Central memory CD8-positive, alpha-beta T cell (primary cell): ENCODE measurements around the gene TCF4.

Source experiments
- ATAC-seq: fragments of 150-1000 bp; cut with Tn5 transposase; replicated peaks from 2 replicates; pipeline ENCODE4 v1.10.0; 2022; ENCODE audit warnings: mild to moderate bottlenecking, moderate FRiP score, moderate number of reproducible peaks; ENCODE audit not compliant: poor library complexity, severe bottlenecking; ENCODE audit errors: extremely low read depth
- DNase-seq, 2 donors: peaks; one replicate each; pipeline ENCODE4 v3.0.0; 2021; ENCODE audit warnings: low spot score in 2 of 2
- H3K27ac Mint-ChIP-seq: one replicate; pipeline ENCODE4 v1.8.0; 2022; ENCODE audit warnings: low read depth, mild to moderate bottlenecking, moderate library complexity, mixed read lengths
- H3K27me3 Mint-ChIP-seq: one replicate; pipeline ENCODE4 v1.8.0; 2022; ENCODE audit warnings: mixed read lengths
- H3K36me3 Mint-ChIP-seq: one replicate; pipeline ENCODE4 v1.8.0; 2022; ENCODE audit warnings: mild to moderate bottlenecking, moderate library complexity, mixed read lengths; ENCODE audit not compliant: insufficient read depth
- H3K4me1 Mint-ChIP-seq: one replicate; pipeline ENCODE4 v1.8.0; 2022; ENCODE audit warnings: mixed read lengths
- H3K4me3 Mint-ChIP-seq: one replicate; pipeline ENCODE4 v1.8.0; 2022; ENCODE audit warnings: mild to moderate bottlenecking, moderate library complexity, mixed read lengths
- H3K9me3 Mint-ChIP-seq: one replicate; pipeline ENCODE4 v1.8.0; 2022; ENCODE audit warnings: mixed read lengths

The TCF4 gene

DNA sequence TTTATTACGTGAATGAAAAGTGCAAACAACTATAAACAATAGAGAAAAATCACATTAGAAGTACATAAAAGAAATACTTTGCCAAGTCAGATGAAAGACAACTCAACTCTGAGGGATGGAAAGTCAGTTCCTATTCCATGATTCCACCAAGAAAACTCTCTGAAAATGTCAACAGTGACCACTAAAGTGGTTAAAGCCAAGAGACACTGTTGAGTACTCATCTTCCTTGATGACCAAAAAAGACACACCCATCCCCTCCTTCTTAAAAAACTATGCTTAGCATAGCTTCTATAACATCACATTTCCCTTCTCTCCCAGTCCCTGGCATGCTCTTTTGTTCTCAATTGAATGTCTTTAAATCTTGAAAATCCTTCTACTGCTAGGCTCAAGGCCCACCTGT lies 160.0 kb downstream of the TCF4 start:
- peaks cover 2% of the 10 kb centered on the region for H3K36me3 Mint-ChIP-seq
- peaks cover 8% of the 10 kb centered on the region for H3K9me3 Mint-ChIP-seq
- H3K27me3 Mint-ChIP-seq = no peaks in the 10 kb centered on the region
- H3K4me1 Mint-ChIP-seq = no peaks in the 10 kb centered on the region
- H3K4me3 Mint-ChIP-seq = no peak overlapping the region
- ATAC-seq (no peak), DNase-seq (no peak)
- H3K27ac Mint-ChIP-seq = no peak overlapping the region

DNA sequence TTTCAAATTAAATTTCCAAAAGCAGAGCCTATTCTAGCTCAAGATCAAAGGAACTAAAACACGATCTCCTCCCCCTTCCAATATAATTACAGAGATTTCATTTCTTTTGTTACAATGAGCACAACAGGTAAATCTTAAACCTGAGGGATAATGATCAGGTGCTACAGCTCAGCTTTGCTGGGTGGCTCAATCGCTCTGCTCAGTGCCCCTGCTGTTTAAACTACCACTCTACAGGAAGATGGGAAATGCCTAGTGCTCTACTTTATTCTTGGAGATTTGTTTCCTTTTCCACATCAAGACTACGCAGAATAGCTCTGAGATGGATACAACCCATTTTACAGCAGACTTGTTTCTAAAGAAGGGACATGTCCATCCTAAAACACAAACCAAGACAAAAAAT lies 162.3 kb downstream of the TCF4 start:
- Mint-ChIP-seq H3K9me3 (peaks cover 5% of the 10 kb centered on the region), H3K27ac (no peak overlapping the region), H3K4me3 (no peak overlapping the region), H3K4me1 (no peaks in the 10 kb centered on the region), H3K27me3 (no peaks in the 10 kb centered on the region), H3K36me3 (peaks cover 2% of the 10 kb centered on the region)
- no peak for DNase-seq
- ATAC-seq = no peak

DNA sequence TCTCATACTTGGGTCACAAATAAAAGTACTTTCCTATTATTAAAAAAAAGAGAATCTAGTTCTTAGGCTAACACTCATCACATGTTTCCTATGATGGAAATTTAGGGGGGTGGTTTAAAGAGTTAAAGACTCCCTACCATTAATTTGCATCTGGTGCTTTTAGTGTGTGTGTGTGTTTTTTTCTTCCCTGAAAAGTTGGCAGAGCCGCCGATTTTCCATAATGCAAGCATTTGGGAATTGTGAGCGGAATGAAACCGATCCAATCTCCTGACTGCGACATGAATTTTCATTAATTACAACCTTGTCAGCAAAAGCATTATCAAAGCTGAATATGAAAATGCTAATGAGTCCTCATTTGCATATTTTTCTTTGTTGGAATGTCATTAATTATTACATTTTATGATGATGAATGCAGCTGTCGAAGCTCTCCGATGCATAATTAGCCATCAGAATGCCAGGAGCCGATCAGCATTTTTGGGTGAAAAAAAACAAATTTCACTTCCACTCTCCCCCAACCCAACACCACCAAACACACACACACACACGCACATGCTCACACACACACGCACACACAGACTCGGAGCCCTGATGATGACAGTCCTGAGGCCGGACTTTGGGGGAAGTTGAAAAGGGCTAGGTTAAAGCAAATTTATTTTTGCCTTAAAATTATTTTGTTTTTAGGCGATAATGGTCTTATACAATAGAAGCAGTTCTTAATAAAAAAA lies 165.4 kb downstream of the TCF4 start:
- no peaks in the 10 kb centered on the region for H3K27me3 Mint-ChIP-seq

DNA sequence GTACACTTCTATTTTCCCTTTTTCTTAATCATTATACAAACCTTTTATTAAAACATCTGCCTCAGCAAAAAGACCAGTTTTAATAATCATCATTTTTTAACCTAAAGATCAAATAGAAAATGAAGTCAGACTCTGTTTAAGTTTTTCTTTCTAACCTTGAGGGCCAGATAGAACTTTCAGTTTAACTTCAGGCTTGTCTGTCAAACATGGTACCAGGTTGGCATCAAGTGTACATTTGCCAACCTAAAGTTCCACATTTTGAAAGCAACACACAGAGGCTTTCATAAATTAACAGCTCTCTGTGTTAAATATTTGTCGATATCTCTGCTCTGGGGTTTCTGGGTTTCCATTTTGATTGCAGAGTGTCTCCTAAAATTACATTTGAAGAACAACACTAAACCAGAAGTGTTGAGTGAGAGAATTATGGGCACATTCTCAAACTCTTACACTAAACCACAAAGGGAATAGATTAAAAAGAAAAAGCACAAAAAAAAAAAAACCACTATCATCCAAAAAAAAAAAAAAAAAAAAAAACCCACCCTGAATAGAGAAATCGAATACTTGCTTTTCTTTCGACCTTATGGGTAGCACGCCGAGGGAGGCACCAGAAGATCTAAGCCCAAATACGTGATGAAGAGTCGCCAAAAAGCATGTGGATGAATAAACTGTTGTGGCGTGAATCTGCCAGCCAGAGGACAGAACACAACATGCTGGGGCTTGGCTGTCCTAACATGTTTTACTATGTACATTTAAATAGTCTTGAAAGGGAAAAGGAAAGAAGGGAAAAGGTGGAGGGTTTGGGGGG lies 166.2 kb downstream of the TCF4 start:
- no peak overlapping the region for H3K27ac Mint-ChIP-seq
- no peaks in the 10 kb centered on the region for H3K9me3 Mint-ChIP-seq

More for the DNA sequence above, 165.4 kb downstream of the TCF4 start:
- DNase-seq = no peak
- Mint-ChIP-seq H3K36me3 (no peaks in the 10 kb centered on the region), H3K4me1 (no peaks in the 10 kb centered on the region), H3K9me3 (no peaks in the 10 kb centered on the region), H3K4me3 (no peak overlapping the region), H3K27ac (no peak overlapping the region)
- no peak for ATAC-seq

DNA sequence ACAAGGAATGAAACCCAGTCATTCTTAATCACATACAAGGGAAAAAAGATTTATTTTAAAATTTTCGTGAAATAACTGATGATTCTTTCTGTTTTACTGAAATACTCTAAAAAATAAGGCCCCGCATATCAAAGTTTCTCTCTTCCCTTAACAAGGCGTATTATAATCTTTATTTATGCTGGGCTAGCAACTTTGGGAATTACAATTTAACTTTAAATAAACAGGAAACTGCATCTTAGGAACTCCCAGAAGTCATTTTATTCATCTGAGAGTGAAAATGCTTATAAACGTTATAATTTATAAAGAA lies 166.7 kb downstream of the TCF4 start:
- no peak overlapping the region for H3K27ac Mint-ChIP-seq
- no peak for DNase-seq
- no peaks in the 10 kb centered on the region for H3K27me3 Mint-ChIP-seq
- H3K4me3 Mint-ChIP-seq = no peak overlapping the region
- no peak for ATAC-seq
- H3K4me1 Mint-ChIP-seq = no peaks in the 10 kb centered on the region
- H3K9me3 Mint-ChIP-seq = no peaks in the 10 kb centered on the region
- no peaks in the 10 kb centered on the region for H3K36me3 Mint-ChIP-seq

More for the DNA sequence above, 166.2 kb downstream of the TCF4 start:
- H3K36me3 Mint-ChIP-seq = no peaks in the 10 kb centered on the region
- no peaks in the 10 kb centered on the region for H3K4me1 Mint-ChIP-seq
- no peaks in the 10 kb centered on the region for H3K27me3 Mint-ChIP-seq
- ATAC-seq (no peak), DNase-seq (no peak)
- no peak overlapping the region for H3K4me3 Mint-ChIP-seq

DNA sequence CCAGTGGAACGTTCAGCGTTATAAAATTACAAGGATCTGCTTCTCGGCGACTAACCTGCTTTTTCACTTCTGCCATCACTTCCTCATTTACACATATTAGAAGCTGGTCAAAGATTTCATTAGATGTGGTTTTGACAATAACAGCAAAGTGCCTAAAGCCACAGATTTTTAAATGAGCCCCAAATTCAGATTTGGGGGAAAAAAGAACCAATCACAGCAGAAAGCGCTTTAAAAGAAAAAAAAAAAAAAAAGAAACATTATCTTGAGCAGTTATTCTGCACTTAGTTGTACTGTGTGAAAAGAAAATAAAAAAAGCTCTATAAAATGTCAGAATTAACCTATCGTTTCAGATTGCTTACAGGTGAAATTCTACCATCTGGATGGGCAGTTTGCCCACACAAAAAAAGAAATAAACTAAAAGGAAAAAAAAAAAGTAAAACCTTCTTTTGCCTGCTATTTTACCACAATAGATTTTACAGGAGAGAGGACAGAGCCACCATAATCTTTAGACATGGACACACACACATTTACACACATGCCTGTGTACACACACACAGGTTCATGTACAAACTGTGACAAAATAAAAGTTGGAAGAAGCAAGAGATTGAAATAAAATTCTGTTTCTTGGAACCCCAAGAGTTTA lies 167.2 kb downstream of the TCF4 start:
- no peak for DNase-seq
- Mint-ChIP-seq H3K4me3 (no peak overlapping the region), H3K27ac (no peak overlapping the region), H3K36me3 (no peaks in the 10 kb centered on the region), H3K9me3 (no peaks in the 10 kb centered on the region), H3K4me1 (no peaks in the 10 kb centered on the region), H3K27me3 (no peaks in the 10 kb centered on the region)
- no peak for ATAC-seq

DNA sequence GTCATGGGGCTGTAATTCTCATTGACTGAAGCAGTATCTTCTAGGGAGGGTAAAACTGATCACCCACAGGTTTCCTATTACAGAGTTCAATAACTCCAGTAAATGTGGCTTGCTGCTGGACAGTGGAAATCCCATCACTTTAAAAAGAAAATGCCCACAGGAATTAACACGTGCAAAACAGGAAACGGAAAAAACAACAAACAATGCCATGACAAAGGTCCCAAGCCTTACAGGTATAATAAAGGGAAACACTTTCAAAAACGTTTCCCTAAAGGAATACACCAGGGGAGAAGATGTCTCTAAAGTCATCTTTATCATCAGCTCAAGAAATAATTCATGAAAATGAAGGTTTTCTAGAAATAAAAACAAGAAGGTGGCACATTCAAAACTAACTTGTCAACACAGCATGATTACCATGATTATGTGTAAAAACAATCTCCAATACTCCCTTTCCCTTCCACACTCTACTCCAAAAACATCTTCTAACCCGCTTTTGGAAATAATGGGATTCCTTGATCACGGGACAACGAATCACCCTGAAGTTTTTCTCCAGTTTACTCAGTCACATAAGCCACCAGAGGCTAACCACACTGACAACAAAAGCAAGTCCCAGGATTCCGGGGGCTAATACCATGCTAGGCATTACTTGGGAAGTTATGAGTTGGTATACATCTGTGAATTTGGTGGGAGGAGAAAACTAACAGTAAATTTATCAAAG lies 167.9 kb downstream of the TCF4 start:
- no peak overlapping the region for H3K4me3 Mint-ChIP-seq
- H3K36me3 Mint-ChIP-seq = no peaks in the 10 kb centered on the region
- H3K4me1 Mint-ChIP-seq = no peaks in the 10 kb centered on the region
- H3K27me3 Mint-ChIP-seq = no peaks in the 10 kb centered on the region
- ATAC-seq (no peak), DNase-seq (no peak)
- no peak overlapping the region for H3K27ac Mint-ChIP-seq
- no peaks in the 10 kb centered on the region for H3K9me3 Mint-ChIP-seq

DNA sequence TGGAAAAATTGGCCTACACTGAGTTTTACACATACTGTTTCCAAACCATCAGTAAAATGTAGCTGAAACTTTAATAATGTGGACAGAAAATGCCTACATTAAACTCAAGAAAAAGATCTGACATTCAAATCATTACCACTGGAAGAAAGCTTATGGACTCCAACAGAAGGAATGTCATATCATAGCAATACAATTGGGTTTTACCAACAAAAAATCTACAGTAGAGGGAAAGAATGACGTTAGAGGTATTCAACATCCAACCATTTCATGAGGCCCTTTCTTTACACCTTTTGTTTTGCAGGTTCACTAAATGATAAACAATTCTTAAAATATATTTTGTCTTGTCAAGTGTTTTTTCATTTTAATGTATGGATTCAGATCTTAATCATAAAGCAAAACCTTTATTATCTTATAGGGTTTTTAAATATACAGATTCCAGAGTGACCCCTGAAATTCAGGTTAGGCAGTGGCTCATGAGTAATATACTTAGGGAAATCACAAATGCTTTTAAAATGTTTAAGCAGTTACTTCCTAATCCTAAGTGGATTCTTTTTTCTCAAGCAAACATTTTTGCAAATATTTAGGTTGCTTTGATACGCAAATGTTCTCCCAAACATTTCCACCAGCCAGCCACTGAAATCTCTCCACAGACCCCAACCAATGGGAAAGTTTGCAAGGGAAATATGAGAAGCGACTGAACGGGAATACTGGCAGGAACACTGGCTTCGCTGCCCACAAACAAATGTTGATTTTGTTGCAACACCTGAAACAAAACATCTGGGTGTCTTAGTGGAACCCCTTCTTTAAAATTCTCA lies 168.7 kb downstream of the TCF4 start:
- no peak for ATAC-seq

DNA sequence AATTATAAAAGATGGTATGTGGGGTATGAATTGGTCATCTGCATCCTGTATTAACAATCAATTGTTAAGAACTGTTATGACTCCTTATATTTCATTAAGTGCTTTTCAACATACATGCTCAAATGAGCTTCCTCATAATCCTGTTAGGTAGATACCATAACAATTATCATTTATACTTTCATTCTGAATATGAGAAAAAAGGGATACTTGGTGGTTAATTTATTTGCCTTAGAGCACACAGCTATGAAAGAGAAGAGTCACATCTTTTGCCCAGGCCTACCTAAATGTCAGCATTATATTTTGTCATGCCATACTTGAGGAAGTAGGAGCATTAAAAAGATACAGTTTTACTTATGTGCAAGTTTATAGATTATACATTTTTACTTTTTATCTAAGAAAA lies 169.6 kb downstream of the TCF4 start:
- Mint-ChIP-seq H3K27ac (no peak overlapping the region), H3K9me3 (no peaks in the 10 kb centered on the region), H3K27me3 (no peaks in the 10 kb centered on the region), H3K4me1 (no peaks in the 10 kb centered on the region), H3K36me3 (no peaks in the 10 kb centered on the region), H3K4me3 (no peak overlapping the region)
- no peak for ATAC-seq
- no peak for DNase-seq

More for the DNA sequence above, 168.7 kb downstream of the TCF4 start:
- Mint-ChIP-seq H3K27ac (no peak overlapping the region), H3K9me3 (no peaks in the 10 kb centered on the region), H3K27me3 (no peaks in the 10 kb centered on the region), H3K4me1 (no peaks in the 10 kb centered on the region), H3K36me3 (no peaks in the 10 kb centered on the region), H3K4me3 (no peak overlapping the region)
- DNase-seq = no peak

DNA sequence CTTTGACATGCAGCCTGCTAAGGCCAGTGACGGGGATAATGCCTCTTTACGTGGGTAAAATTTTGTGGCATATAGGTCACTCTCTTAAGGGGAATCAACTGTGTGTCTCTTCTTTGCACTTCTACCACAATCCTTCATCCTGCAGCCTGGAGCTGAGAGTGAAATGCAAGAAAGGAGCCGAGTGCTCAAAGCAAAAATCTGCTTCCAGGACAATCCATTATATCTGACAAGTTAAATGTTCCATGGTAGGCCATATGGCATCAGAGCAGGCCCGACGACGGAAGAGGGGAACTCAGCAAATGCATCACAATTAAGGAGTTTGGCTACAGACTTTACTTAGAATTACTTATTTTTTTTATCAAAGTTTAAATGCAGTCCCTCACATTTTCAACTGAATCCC lies 171.2 kb downstream of the TCF4 start:
- Mint-ChIP-seq H3K27me3 (no peaks in the 10 kb centered on the region), H3K27ac (no peak overlapping the region), H3K36me3 (no peaks in the 10 kb centered on the region), H3K4me1 (no peaks in the 10 kb centered on the region), H3K4me3 (no peak overlapping the region), H3K9me3 (no peaks in the 10 kb centered on the region)
- DNase-seq = no peak
- ATAC-seq = no peak

DNA sequence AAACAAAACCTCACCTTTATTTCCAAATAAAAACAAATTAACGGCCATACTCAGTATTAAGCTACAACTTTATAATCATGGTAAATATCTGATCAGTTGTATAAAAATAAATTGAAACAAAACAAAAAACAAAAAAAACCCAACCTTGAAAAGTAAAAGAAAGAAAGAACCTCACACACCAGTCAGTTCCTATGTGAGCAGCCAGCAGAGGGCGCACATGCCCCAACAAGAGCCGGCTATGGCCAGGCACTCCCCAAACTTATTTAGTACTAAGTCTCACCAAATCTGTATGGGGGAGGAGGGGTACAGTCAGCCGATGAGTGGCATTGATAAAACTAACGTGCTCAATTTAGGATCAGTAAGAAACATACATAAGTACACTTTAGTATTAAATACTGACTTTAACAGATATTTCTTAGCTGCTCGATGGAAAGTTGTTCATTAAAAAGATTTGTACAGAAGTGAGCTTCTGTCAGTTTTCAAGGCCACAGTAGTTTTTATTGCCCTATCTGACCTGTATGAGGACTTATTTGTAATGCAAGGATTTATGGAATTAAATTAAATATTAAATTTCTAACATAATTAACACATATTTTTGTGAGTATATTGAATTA lies 172.6 kb downstream of the TCF4 start:
- no peak overlapping the region for H3K27ac Mint-ChIP-seq
- H3K9me3 Mint-ChIP-seq = no peaks in the 10 kb centered on the region
- DNase-seq = peak in 1 of 2 donors; percentile 34
- H3K27me3 Mint-ChIP-seq = no peaks in the 10 kb centered on the region
- peak; percentile 46 for ATAC-seq
- H3K4me3 Mint-ChIP-seq = no peak overlapping the region
- H3K36me3 Mint-ChIP-seq = no peaks in the 10 kb centered on the region
- H3K4me1 Mint-ChIP-seq = no peaks in the 10 kb centered on the region

DNA sequence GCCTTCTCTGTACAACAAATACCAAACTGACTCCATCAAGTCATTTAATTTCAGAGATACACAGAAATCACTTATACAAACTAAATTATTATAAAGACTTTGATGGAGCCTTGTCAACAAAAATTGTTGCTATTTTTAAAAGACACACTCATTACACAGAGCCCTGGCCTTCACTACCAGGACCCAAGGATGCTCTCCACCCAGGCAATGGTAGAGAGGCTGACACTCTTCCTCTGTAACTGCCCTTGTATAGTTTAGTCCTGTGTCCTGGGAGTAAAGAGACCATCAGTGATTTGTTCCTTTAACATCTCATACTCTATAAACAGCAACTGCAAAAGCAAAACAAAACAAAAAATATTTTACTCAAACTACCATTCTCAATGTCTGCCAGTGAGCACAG lies 173.5 kb downstream of the TCF4 start:
- no peaks in the 10 kb centered on the region for H3K9me3 Mint-ChIP-seq
- ATAC-seq (no peak), DNase-seq (no peak)
- no peaks in the 10 kb centered on the region for H3K4me1 Mint-ChIP-seq
- no peaks in the 10 kb centered on the region for H3K36me3 Mint-ChIP-seq
- H3K27me3 Mint-ChIP-seq = no peaks in the 10 kb centered on the region
- no peak overlapping the region for H3K4me3 Mint-ChIP-seq
- H3K27ac Mint-ChIP-seq = no peak overlapping the region
